Activated CD8-positive, alpha-beta memory T cell treated with anti-CD3 and anti-CD28 coated beads, Interleukin-2, amount 10 ng/mL, durations not matched to agents 7 days and 5 days (primary cell): ENCODE measurements around the gene OR2A1. TPM values are rescaled to one million over a fixed set of nuclear protein-coding genes. Genes with fewer than 3 reads are reported as not detected.
"Not testable (repeated sequence)": the region's sequence is repeated elsewhere in the genome, so short reads cannot be mapped to it uniquely, and the experiment has no call there.

Source experiments
- ATAC-seq: fragments of 150-1000 bp; cut with Tn5 transposase; one replicate; pipeline ENCODE4 v1.10.0; 2021; ENCODE audit warnings: moderate library complexity
- CTCF ChIA-PET: fragments of 350-600 bp; sonication (Branson Sonifier 250); formaldehyde crosslinking; loops from one replicate; lab custom pipeline; 2021; ENCODE audit warnings: antibody characterized with exemption; lab: Charles Lee
- DNase-seq: peaks from one replicate; pipeline ENCODE4 v3.0.0-alpha.2; 2020
- H3K27ac Mint-ChIP-seq: one replicate; pipeline ENCODE4 v1.8.0; 2021; ENCODE audit warnings: mild to moderate bottlenecking, mixed read lengths
- H3K27me3 Mint-ChIP-seq: one replicate; pipeline ENCODE4 v1.8.0; 2021; ENCODE audit warnings: mixed read lengths
- H3K36me3 Mint-ChIP-seq: one replicate; pipeline ENCODE4 v1.8.0; 2021; ENCODE audit warnings: mild to moderate bottlenecking, mixed read lengths
- H3K4me1 Mint-ChIP-seq: one replicate; pipeline ENCODE4 v1.8.0; 2021; ENCODE audit warnings: mixed read lengths
- H3K4me3 Mint-ChIP-seq: one replicate; pipeline ENCODE4 v1.8.0; 2021; ENCODE audit warnings: mild to moderate bottlenecking, moderate library complexity, mixed read lengths
- H3K9me3 Mint-ChIP-seq: one replicate; pipeline ENCODE4 v1.8.0; 2022; ENCODE audit warnings: low read depth, mixed read lengths
- total RNA-seq, 2 experiments: library from RNA; stranded (reverse); gene quantifications; one replicate each; pipeline ENCODE4 v1.2.3, GENCODE V29; 2021

Gene OR2A1, protein sequence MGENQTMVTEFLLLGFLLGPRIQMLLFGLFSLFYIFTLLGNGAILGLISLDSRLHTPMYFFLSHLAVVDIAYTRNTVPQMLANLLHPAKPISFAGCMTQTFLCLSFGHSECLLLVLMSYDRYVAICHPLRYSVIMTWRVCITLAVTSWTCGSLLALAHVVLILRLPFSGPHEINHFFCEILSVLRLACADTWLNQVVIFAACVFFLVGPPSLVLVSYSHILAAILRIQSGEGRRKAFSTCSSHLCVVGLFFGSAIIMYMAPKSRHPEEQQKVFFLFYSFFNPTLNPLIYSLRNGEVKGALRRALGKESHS
- total RNA-seq: not detected

- H3K4me3 Mint-ChIP-seq, H3K27me3 Mint-ChIP-seq, CTCF ChIA-PET, H3K4me1 Mint-ChIP-seq, H3K9me3 Mint-ChIP-seq, H3K27ac Mint-ChIP-seq, H3K36me3 Mint-ChIP-seq, ATAC-seq, DNase-seq: not testable (repeated sequence)
Measured at GRCh38 chr7:144311872-144312469, at the start of gene OR2A1. TSS of gene OR2A1 (plus strand) at chr7:144312419. CDS start at chr7:144318125, 5,706 bp downstream.

DNA sequence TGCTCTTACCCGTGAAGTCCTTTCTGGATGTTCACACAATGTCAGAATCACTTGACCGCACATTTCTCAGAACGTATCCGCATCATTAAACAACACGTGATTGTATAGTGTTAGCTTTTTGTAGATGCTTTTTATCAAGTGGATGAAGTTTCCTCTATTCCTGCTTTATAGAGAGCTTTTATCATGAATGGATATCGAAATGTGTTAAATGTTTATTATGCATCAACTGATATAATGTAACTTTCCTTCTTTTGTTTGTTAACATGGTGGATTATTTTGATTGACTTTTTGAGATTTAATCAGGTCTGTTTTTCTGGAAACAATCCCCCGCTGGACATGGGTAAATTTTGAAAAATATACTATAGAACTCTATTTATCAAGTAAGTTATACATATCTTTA is 47.5 kb upstream of the OR2A1 start, which contains the start of gene OR2A7:
Gene OR2A7 (minus strand): TSS at position 101 of the 400 bp plus-strand sequence. CDS start 5,164 bp downstream, outside the sequence.
- DNase-seq, H3K9me3 Mint-ChIP-seq, ATAC-seq: not testable (repeated sequence)

DNA sequence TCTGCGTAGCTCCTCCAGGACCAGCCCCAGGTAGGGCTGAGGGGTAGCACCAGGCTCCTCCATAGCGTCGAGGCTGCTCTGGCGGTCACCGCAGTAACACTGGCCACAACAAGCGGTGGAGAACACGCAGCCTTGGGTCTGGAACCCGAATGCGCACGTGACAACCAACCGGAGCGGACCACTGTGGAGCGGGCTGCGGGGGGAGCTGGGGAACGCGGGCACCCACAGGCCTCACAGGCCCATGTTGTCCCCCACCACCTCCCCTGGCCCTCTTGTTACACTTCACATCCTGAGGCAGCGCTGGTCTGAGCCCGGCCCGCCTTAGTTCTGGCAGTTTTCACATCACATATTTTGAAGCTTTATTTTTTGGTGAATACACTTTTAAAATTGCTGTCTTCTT is 43.0 kb upstream of the OR2A1 start, which contains the start of gene CTAGE8:
Gene CTAGE8 (minus strand): TSS at position 101 of the 400 bp plus-strand sequence. CDS start 38 bp downstream, at position 63.
- H3K36me3 Mint-ChIP-seq, H3K4me3 Mint-ChIP-seq, DNase-seq, H3K27me3 Mint-ChIP-seq, ATAC-seq, CTCF ChIA-PET, H3K9me3 Mint-ChIP-seq, H3K4me1 Mint-ChIP-seq, H3K27ac Mint-ChIP-seq: not testable (repeated sequence)

More for the DNA sequence above, 47.5 kb upstream of the OR2A1 start, which contains the start of gene OR2A7:
- H3K36me3 Mint-ChIP-seq, H3K27ac Mint-ChIP-seq, CTCF ChIA-PET, H3K4me1 Mint-ChIP-seq, H3K27me3 Mint-ChIP-seq, H3K4me3 Mint-ChIP-seq: not testable (repeated sequence)

DNA sequence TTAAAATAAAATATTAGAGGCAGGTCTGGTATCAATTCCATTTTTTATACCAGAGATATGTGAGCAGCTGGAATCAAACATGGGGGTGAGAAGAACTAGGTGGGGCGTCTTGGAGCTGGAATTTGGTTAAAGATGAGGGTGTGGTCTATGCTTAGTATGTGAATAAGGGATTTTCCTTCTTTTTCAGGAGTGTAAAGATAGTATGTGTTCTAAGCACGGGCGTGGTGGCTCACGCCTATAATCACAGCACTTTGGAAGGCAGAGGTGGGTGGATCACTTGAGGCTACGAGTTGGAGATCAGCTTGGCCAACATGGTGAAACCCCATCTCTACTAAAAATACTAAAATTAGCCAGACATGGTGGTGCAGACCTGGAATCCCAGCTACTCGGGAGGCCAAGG is 36.9 kb upstream of the OR2A1 start:
- ATAC-seq, H3K27me3 Mint-ChIP-seq, H3K4me3 Mint-ChIP-seq: not testable (repeated sequence)

DNA sequence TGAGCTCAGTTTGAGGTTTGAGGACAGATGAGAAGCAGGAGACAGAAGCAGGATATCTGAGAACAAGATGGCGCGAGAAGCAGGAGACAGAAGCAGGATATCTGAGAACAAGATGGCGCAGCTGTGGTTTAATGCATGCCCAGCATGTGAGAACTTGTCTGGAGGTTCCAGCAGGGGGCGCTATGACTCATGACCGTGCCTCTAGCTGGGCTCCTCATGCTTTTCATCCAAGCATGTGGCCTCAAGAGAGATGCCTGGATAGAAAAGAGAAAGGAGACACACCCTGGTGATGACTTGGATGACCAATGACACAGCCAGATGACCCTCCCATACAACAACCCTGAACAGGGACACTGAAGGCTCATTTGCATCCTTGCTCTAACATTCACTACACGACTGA is 32.2 kb upstream of the OR2A1 start:
- DNase-seq, H3K36me3 Mint-ChIP-seq, H3K9me3 Mint-ChIP-seq, H3K4me1 Mint-ChIP-seq, H3K27ac Mint-ChIP-seq, H3K4me3 Mint-ChIP-seq, H3K27me3 Mint-ChIP-seq, CTCF ChIA-PET: not testable (repeated sequence)
- peak; percentile 20 for ATAC-seq

More for the DNA sequence above, 36.9 kb upstream of the OR2A1 start:
- H3K4me1 Mint-ChIP-seq, DNase-seq, CTCF ChIA-PET, H3K36me3 Mint-ChIP-seq, H3K27ac Mint-ChIP-seq, H3K9me3 Mint-ChIP-seq: not testable (repeated sequence)

DNA sequence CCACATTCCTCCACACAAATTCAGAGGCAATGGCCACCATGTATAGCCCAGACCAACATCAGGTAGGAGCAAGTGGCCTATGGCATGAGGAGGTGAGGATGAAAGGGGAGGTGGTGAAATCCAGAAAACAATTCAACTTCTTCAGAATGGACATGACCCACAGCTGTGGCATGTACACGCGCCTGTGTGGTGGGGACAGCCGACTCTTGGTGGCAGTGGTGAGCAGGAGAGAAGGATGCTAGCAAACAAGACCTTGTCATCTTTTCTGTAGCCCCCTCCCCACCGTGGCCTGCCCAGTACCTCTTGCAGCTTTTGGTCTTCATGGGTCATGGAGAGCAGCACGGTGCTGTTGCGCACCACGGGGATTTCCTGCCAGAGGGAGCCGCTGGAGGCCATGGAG is 30.2 kb upstream of the OR2A1 start:
- H3K27ac Mint-ChIP-seq, CTCF ChIA-PET, H3K4me1 Mint-ChIP-seq, DNase-seq, ATAC-seq, H3K27me3 Mint-ChIP-seq, H3K4me3 Mint-ChIP-seq, H3K9me3 Mint-ChIP-seq, H3K36me3 Mint-ChIP-seq: not testable (repeated sequence)

DNA sequence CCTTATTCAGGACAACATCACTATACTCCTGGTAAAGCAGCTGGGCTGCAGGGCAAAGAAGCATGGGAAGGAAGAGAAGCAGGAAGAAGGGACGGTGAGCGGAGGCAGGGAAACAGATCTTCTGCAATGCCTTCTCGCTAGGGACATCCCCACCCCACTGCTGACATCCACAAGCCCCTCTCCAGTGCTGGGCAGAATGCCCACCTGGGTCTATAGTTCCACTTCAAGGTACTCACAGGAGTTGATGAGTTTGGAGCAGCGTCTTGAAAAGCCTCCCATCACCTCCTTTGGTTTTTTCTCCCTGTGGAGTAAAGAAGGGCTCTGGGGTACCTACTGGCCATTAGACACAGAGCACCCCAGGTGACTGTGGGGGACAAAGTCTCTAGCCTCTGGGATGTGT is 29.7 kb upstream of the OR2A1 start:
- not testable (repeated sequence) for H3K27me3 Mint-ChIP-seq, H3K4me1 Mint-ChIP-seq, ATAC-seq

DNA sequence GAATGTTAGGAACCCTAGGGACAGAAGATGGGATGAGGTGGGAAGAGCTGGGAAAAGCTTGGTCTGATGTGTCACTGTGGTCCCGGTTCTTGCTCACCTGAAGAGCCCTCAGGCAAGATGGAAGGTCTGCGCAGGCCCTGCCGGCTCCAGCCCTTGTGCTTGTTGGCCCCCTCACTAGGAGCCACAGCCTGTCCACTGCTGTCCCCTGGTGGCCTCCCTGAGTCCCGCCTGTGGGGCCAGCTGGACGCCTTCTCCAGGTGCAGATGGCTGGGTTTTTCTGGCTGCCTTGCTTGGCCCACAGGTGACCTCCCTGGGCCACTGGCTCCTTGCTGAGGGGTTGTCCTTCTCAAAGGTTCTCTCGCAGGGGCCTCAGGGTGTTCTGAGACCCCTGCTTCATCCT is 28.5 kb upstream of the OR2A1 start:
- H3K4me1 Mint-ChIP-seq, H3K27ac Mint-ChIP-seq, H3K9me3 Mint-ChIP-seq, H3K27me3 Mint-ChIP-seq, DNase-seq, H3K36me3 Mint-ChIP-seq, CTCF ChIA-PET, ATAC-seq, H3K4me3 Mint-ChIP-seq: not testable (repeated sequence)

More for the DNA sequence above, 29.7 kb upstream of the OR2A1 start:
- H3K9me3 Mint-ChIP-seq, H3K36me3 Mint-ChIP-seq, H3K27ac Mint-ChIP-seq, CTCF ChIA-PET, H3K4me3 Mint-ChIP-seq, DNase-seq: not testable (repeated sequence)

DNA sequence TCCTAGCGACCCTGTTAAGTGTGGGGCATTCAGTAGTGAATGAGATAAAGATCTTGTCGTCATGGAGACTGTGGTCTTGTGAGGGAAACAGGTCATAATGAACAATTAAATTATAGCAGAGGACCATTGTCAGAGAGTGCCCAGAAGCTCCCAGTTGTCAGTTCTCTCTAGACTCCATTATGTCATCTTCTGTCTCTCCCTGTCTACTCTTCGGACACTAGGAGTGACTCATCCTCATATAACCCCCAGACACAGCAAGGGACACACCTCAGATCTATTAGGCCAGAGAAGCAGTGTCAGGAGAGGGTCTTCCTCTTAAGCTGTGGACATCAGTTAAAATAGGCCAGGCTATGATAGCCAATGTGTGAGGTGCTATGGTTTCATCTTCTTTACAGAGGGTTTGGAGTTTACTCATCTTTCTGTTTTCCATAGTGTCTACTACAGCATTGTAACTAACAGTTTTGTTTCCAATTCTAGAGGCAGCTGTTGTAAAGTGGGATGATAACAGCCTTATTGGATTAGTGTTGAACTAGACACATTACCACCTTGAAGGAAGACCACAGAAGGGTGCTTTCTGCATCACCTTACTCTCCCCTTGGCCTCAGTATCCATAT is 24.9 kb upstream of the OR2A1 start:
- H3K9me3 Mint-ChIP-seq, DNase-seq, H3K4me1 Mint-ChIP-seq, H3K4me3 Mint-ChIP-seq, H3K27ac Mint-ChIP-seq, H3K27me3 Mint-ChIP-seq, H3K36me3 Mint-ChIP-seq, CTCF ChIA-PET: not testable (repeated sequence)
- ATAC-seq: peak; percentile 20

GRCh38 chr7:144291607-144292006 is 20.6 kb upstream of the OR2A1 start:
- ATAC-seq, H3K4me1 Mint-ChIP-seq, H3K36me3 Mint-ChIP-seq, H3K27me3 Mint-ChIP-seq, H3K27ac Mint-ChIP-seq, H3K4me3 Mint-ChIP-seq, DNase-seq, H3K9me3 Mint-ChIP-seq, CTCF ChIA-PET: not testable (repeated sequence)

DNA sequence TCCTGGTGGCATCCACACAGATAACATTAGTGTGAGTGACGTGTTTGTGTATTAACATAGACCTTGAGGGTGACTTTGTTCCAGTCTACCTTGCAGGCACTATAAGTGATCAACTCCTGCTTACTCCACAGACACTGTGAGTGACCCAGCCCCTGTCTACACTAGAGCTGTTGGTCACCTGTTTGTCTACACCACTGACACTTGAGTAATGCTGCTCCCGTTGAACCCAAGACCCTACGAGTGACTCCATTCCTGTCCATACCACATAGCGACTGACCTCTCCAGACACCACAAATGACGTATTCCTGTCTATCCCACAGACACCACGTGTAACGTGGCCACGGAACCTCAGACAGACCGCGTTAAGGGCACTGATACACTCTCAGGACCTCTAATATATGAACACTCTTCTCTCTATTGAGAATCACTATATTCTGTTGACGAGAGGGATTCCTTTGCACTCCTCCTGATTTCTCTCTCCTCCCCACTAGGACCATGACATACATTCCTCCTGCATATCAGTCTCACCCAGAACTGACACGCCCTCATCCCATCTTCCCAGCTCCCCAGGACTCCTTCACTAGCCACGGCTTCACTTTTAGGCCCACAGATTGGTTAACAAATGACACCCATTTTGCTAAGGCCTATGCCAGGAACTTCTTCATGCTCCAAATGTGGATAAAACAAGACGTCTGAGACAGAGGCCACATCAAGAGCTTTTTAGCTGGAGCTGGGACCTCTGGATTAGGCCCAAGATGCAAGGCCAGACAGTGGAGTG is 19.6 kb upstream of the OR2A1 start:
- CTCF ChIA-PET, H3K9me3 Mint-ChIP-seq, H3K4me3 Mint-ChIP-seq, H3K36me3 Mint-ChIP-seq, ATAC-seq, H3K27me3 Mint-ChIP-seq, H3K4me1 Mint-ChIP-seq, H3K27ac Mint-ChIP-seq, DNase-seq: not testable (repeated sequence)

DNA sequence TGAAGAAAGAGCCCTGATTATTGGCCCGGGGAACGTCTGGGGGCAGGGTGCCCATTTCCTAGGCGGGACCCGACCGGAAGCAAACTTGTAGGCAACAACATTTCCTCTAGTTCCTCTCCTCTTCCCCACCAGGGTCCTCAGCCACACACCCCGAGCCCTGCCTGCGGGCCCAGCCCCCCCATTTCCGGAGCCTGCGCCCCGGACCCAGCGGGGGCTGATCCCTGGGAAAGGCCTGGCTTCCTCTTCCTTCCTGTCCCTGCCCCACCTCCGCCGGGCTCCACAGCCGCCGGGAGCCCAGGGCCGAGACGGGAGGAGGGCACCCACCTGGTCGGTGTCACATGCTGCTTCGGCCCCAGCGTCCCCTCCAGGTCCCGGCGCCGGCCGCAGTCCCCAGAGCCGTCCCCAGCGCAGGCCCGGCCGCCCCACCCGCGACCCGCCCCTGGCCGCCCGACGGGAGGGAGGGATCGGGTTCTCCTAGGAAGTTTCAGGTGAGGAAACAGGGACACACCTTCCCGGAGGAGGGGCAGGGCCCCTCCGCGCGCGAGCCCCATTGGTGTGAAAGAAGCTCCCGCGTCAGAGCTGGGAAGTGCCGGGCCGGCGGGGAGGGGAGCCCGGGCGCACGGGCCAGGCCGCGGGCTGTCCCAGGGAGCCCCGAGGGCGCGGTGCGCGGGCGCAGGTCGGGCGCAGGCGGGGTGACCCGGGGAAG is 18.3 kb upstream of the OR2A1 start:
- H3K4me3 Mint-ChIP-seq, H3K36me3 Mint-ChIP-seq: not testable (repeated sequence)

More for the DNA sequence above, 18.3 kb upstream of the OR2A1 start:
- H3K27me3 Mint-ChIP-seq, H3K27ac Mint-ChIP-seq, CTCF ChIA-PET, DNase-seq, H3K9me3 Mint-ChIP-seq, H3K4me1 Mint-ChIP-seq: not testable (repeated sequence)
- peak; percentile 88 for ATAC-seq
